IPS-18a (cell line): ENCODE data around the gene GTF2H2C.
"Not testable (repeated sequence)": the region's sequence is repeated elsewhere in the genome, so short reads cannot be mapped to it uniquely, and the experiment has no call there.

Experiments
- H3K27ac ChIP-seq: one replicate; pipeline ENCODE4 v1.5.1; 2013; ENCODE audit warnings: low read length
- H3K27me3 ChIP-seq: one replicate; pipeline ENCODE4 v1.6.1; 2013; ENCODE audit warnings: mild to moderate bottlenecking, low read length; ENCODE audit not compliant: control insufficient read depth, insufficient read depth
- H3K36me3 ChIP-seq: one replicate; pipeline ENCODE4 v1.6.1; 2013; ENCODE audit warnings: low read depth, low read length; ENCODE audit not compliant: control insufficient read depth
- H3K4me1 ChIP-seq: one replicate; pipeline ENCODE4 v1.6.1; 2013; ENCODE audit warnings: low read depth, low read length; ENCODE audit not compliant: control insufficient read depth
- H3K4me3 ChIP-seq: one replicate; pipeline ENCODE4 v1.5.1; 2013; ENCODE audit warnings: low read length
- H3K9ac ChIP-seq: one replicate; pipeline ENCODE4 v1.6.1; 2013; ENCODE audit warnings: mild to moderate bottlenecking, low read length, moderate library complexity
- H3K9me3 ChIP-seq: one replicate; pipeline ENCODE4 v1.6.1; 2013; ENCODE audit warnings: low read depth, low read length; ENCODE audit not compliant: control insufficient read depth

The GTF2H2C gene

DNA sequence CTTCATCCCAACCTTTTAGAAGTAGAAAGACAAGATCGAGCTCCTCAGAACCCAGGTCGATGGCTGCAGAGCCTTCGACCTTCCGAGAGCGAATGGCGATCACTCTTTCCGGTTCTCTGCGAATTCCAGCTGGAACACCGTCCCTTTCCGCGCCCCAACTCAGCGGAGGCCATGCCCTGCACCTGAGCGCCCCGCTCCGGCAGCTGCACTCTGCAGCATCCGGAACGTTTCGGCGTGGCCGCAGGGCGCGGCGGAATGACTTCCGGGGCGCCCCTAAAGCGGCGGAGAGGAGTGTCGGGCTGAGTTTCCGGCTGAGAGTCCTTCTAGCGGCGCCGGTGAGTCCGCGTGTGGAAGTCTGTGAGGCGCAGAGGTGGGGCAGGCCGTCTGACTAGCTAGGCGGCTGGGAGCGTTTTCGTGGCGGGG, at the start of gene GTF2H2C:
TSS of gene GTF2H2C (plus strand) at position 284 of the 423 bp plus-strand sequence. CDS start 4,942 bp downstream, outside the sequence.
- H3K27ac ChIP-seq, result peak within 1 kb of the TSS; percentile 79

DNA sequence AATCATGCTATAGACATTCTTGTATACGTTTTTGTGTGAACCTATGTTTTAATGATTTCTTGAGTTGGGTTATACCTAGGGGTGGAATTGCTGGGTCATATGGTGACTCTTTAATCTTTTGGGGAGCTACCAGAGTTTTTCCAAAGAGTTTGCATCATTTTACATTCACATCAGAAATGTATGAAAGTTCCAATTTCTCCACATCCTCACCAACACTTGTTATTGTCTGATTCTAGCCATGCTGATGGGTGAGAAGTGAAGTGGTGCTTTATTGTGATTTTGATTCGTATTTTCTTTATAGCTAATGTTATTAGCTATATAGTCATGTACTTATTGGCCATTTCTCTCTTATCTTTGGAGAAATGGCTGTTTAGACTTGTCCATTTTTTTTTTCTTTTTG, 49.3 kb upstream of the GTF2H2C start:
- H3K4me3 ChIP-seq, result no peak overlapping the region
- H3K27ac ChIP-seq, result no peak overlapping the region
- H3K9ac ChIP-seq, result no peak overlapping the region
- no peaks in the 10 kb centered on the region for H3K27me3 ChIP-seq
- peaks cover 33% of the 10 kb centered on the region for H3K36me3 ChIP-seq
- H3K9me3 ChIP-seq, result no peaks in the 10 kb centered on the region
- H3K4me1 ChIP-seq, result no peaks in the 10 kb centered on the region

More for the DNA sequence above, at the start of gene GTF2H2C:
- Histone ChIP-seq H3K9ac (peak within 1 kb of the TSS; percentile 31), H3K4me3 (peak within 1 kb of the TSS; percentile 55)
- not testable (repeated sequence) for H3K36me3 ChIP-seq, H3K27me3 ChIP-seq, H3K4me1 ChIP-seq, H3K9me3 ChIP-seq

DNA sequence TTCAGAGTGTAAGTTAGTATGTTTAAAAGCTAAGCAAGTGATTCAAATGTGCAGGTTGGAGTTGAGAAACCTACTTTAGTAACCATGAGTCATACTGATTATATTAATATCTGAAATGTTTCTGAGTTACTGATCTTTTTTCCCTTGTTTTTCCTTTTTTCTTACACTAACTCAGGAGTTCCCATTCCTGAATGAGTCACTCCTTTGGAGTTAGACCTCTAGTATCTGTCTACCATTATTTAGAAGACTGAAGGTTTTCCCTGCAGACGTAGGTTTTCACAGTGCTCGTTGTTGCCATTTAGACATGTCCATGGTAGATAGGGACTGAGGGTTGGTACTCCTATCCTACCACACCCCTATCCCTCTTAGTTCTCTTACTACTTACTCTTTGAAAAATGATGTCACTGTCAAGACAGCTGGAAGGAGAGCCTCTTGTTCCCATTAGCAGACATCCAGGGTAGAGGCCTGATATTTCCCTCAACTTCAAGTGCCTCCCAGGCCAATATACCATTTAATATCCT, 47.2 kb upstream of the GTF2H2C start:
- Histone ChIP-seq H3K9me3 (no peaks in the 10 kb centered on the region), H3K4me3 (no peak overlapping the region), H3K27me3 (no peaks in the 10 kb centered on the region), H3K9ac (no peak overlapping the region), H3K4me1 (no peaks in the 10 kb centered on the region), H3K36me3 (peaks cover 28% of the 10 kb centered on the region), H3K27ac (no peak overlapping the region)

DNA sequence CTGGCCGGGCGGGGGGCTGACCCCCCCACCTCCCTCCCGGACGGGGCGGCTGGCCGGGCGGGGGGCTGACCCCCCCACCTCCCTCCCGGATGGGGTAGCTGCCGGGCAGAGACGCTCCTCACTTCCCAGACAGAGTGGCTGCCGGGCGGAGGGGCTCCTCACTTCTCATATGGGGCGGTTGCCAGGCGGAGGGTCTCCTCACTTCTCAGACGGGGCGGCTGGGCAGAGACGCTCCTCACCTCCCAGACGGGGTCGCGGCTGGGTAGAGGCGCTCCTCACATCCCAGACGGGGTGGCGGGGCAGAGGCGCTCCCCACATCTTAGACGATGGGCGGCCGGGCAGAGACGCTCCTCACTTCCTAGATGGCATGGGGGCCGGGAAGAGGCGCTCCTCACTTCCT, 44.4 kb upstream of the GTF2H2C start:
- not testable (repeated sequence) for H3K4me1 ChIP-seq, H3K27me3 ChIP-seq, H3K9ac ChIP-seq, H3K27ac ChIP-seq, H3K9me3 ChIP-seq, H3K4me3 ChIP-seq
- H3K36me3 ChIP-seq, result peaks cover 10% of the 10 kb centered on the region

DNA sequence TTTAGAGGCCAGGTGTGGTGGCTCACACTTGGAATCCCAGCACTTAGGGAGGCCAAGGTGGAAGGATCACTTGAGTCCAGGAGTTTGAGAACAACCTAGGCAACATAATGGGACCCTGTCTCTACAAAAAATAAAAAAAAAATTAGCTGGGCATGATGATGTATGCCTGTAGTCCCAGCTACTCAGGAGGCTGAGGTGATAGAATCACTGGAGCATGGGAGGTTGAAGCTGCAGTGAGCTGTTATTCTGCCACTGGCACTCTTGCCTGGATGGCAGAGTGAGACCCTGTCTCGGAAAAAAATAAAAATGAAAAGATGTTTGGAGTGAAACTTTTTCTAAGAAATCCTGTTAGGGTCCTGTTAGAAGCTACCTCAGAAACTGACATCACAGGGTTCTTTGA, 43.2 kb upstream of the GTF2H2C start:
- Histone ChIP-seq H3K27ac (no peak overlapping the region), H3K36me3 (peaks cover 7% of the 10 kb centered on the region), H3K27me3 (no peaks in the 10 kb centered on the region), H3K9ac (no peak overlapping the region), H3K9me3 (no peaks in the 10 kb centered on the region), H3K4me1 (no peaks in the 10 kb centered on the region), H3K4me3 (no peak overlapping the region)

DNA sequence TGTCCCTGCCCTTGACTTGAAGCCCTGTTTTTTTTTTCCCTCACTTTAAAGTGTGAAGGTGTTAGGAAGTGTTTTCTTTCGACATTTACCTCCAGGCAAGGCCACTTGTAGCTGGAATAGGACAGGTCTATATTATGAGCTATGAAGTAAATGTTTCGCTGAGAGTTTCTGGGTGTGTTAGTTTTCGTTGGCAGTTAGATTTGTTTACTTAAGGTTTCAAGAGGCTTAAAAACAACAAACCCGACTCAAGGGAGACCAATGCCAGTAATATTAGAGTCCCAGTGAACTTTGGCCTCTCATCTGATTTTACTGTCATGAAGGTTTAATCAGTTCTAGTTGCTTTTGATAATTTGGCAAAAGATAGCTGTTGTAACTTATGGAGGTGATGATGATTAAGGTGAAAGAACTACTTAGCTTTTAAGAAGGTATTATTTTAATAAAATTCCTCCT, 42.2 kb upstream of the GTF2H2C start:
- Histone ChIP-seq H3K9ac (no peak overlapping the region), H3K4me3 (no peak overlapping the region), H3K4me1 (no peaks in the 10 kb centered on the region), H3K36me3 (peaks cover 4% of the 10 kb centered on the region), H3K9me3 (no peaks in the 10 kb centered on the region), H3K27ac (no peak overlapping the region), H3K27me3 (no peaks in the 10 kb centered on the region)

DNA sequence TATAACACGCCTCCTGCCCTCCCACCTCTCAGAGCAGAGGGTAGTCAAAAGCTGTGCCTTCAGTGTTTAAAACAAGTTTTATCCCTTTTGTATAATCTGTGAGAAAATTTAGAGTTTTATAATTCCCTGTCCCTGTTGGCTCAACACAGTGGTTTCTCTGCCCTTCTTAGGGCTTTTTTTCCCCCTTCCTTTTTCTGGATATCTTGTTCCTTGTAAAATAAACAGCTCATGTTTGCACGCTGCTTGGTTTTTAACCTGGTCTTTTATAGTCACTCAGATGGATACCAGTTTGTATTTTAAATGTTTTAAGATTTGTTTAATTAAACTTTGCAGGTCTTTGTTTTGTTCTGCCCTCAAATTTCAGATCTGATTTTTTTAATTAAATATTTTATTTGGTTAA, 40.7 kb upstream of the GTF2H2C start:
- Histone ChIP-seq H3K4me3 (no peak overlapping the region), H3K27me3 (no peaks in the 10 kb centered on the region), H3K27ac (no peak overlapping the region), H3K4me1 (no peaks in the 10 kb centered on the region), H3K36me3 (no peaks in the 10 kb centered on the region), H3K9me3 (no peaks in the 10 kb centered on the region), H3K9ac (no peak overlapping the region)

DNA sequence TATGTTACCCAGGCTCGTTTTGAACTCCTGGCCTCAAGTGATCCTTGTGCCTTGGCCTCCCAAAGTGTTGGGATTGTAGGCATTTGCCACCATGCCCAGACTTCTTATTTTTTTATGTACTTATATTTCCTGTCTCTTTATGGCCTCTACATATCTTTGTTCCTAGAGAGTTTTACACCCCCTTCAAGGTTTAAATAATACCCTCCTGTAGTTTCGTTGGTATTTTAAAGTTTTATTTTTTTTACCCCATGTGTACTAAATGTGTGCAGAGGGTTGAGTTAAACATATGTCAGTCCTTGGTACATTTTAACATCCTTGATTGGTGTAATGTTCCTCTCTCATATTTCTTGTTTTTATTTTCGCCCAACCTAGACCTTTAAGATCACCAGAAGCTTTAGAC, 38.0 kb upstream of the GTF2H2C start:
- Histone ChIP-seq H3K27me3 (no peaks in the 10 kb centered on the region), H3K4me3 (no peak overlapping the region), H3K36me3 (peaks cover 4% of the 10 kb centered on the region), H3K4me1 (no peaks in the 10 kb centered on the region), H3K27ac (no peak overlapping the region), H3K9me3 (no peaks in the 10 kb centered on the region), H3K9ac (no peak overlapping the region)

DNA sequence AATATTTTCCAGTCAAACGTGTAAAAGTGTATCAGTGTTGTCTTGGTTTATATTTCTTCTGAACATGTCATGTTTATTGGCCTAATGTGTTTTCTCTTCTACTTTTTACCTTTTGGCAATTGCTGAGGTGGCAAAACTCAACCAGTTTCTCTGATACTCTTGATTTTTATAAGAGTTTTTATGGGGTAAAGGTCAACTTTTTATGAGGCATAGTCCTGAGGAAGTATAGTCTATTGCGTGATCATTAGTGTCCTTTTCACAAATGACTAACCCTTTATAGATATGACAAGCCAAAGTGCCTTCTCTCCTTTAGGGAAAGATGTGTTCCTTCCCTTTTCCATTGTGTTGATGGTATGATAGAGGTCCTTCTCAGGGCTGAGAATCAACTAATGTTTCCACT, 34.5 kb upstream of the GTF2H2C start:
- H3K9ac ChIP-seq, result no peak overlapping the region
- no peak overlapping the region for H3K4me3 ChIP-seq
- H3K36me3 ChIP-seq, result peaks cover 4% of the 10 kb centered on the region
- no peaks in the 10 kb centered on the region for H3K9me3 ChIP-seq
- H3K4me1 ChIP-seq, result peaks cover 5% of the 10 kb centered on the region
- H3K27me3 ChIP-seq, result no peaks in the 10 kb centered on the region
- no peak overlapping the region for H3K27ac ChIP-seq

DNA sequence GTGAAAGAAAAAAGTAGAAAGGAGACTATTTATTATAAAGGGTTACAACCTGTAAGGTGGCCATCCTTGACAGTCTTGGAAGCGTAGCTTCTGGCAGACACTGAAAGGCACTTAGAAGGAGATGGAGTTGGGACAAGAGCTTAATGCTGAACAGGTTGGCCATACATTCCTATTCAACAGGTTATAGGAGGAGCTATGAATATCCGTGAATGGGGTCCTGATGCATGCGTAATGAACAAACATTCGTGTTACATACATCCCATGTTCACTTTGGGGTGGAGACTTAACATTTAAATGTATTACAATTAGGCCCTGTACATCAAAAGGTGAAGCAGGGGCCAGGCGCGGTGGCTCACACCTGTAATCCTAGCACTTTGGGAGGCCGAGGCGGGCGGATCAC, 33.3 kb upstream of the GTF2H2C start:
- H3K4me1 ChIP-seq, result peaks cover 8% of the 10 kb centered on the region
- peaks cover 4% of the 10 kb centered on the region for H3K36me3 ChIP-seq
- no peak overlapping the region for H3K27ac ChIP-seq

DNA sequence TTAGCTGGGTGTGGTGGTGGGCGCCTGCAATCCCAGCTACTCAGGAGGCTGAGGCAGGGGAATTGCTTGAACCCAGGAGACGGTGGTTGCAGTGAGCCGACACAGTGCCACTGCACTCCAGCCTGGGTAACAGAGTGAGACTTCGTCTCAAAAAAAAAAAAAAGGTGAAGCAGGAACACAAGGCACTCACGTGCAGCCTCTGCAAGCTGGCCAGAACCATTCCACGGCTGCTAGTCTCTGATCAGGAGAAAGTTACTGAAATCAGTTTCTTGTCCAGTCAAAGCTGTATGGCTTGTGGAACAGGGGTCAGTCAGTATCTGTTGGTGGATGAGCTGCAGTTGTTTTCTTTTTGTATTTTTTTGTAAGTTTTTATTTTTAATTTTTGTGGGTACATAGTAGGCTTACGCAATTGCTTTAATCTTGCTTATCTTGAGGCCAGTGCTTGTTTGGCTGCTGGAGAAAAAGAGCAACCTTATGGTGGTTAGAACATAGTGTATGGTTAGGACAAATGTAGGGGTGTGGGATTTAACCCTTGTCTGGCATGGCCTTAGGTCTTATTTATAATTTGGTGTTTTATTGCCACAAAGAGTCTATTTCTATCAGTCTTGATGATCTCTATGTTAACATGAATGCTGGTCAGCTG, 32.7 kb upstream of the GTF2H2C start:
- Histone ChIP-seq H3K27ac (no peak overlapping the region), H3K36me3 (peaks cover 4% of the 10 kb centered on the region), H3K9me3 (no peaks in the 10 kb centered on the region), H3K4me3 (no peak overlapping the region), H3K4me1 (peaks cover 8% of the 10 kb centered on the region), H3K9ac (no peak overlapping the region), H3K27me3 (no peaks in the 10 kb centered on the region)

More for the DNA sequence above, 33.3 kb upstream of the GTF2H2C start:
- no peaks in the 10 kb centered on the region for H3K9me3 ChIP-seq
- H3K27me3 ChIP-seq, result no peaks in the 10 kb centered on the region
- H3K9ac ChIP-seq, result no peak overlapping the region
- no peak overlapping the region for H3K4me3 ChIP-seq

DNA sequence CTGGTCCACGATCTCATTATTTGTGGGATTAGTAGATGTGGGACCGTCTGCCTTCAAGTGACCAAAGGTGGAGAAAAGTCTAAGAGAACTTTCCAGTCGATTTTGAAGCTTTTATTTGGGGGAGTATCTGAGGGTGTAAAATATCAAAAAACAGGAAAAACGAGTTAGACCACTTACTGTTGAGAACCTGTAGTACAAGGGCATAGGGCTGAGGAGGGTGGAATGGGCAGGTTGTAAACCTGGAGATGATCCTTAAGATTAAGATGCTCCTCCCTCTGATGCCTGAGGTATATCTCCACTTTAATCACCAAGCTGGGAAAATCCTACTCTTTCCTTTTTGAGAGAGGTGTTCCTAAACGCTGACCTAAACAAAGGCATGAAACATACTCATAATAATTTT, 32.0 kb upstream of the GTF2H2C start:
- no peak overlapping the region for H3K27ac ChIP-seq

More for the DNA sequence above, 32.0 kb upstream of the GTF2H2C start:
- Histone ChIP-seq H3K4me1 (peaks cover 8% of the 10 kb centered on the region), H3K4me3 (no peak overlapping the region), H3K36me3 (peaks cover 4% of the 10 kb centered on the region), H3K9ac (no peak overlapping the region), H3K9me3 (no peaks in the 10 kb centered on the region), H3K27me3 (no peaks in the 10 kb centered on the region)
